Nephron progenitor cell (in vitro differentiated cells): ENCODE measurements around the gene NHP2.
A peak's percentile ranks its signal among the peaks of the same experiment; 100 is the strongest.
"Not testable (repeated sequence)": the region's sequence is repeated elsewhere in the genome, so short reads cannot be mapped to it uniquely, and the experiment has no call there.

Experiments used
- DNase-seq: peaks from one replicate; pipeline ENCODE4 v3.0.0; 2021
- H3K27ac Mint-ChIP-seq: 2 replicates; pipeline ENCODE4 v1.8.0; 2021; ENCODE audit warnings: mild to moderate bottlenecking, moderate library complexity, mixed read lengths
- H3K27me3 Mint-ChIP-seq: 2 replicates; pipeline ENCODE4 v1.8.0; 2021; ENCODE audit warnings: mild to moderate bottlenecking, low read depth, mixed read lengths; ENCODE audit not compliant: poor library complexity
- H3K36me3 Mint-ChIP-seq: 2 replicates; pipeline ENCODE4 v1.8.0; 2021; ENCODE audit warnings: low read depth, mixed read lengths
- H3K4me1 Mint-ChIP-seq: 2 replicates; pipeline ENCODE4 v1.8.0; 2021; ENCODE audit warnings: mixed read lengths
- H3K4me3 Mint-ChIP-seq: 2 replicates; pipeline ENCODE4 v1.8.0; 2021; ENCODE audit warnings: mild to moderate bottlenecking, moderate library complexity, mixed read lengths
- H3K9me3 Mint-ChIP-seq: 2 replicates; pipeline ENCODE4 v1.8.0; 2021; ENCODE audit warnings: mild to moderate bottlenecking, moderate library complexity, mixed read lengths
- CTCF ChIP-seq: fragments of 200-600 bp; sonication (generic); IDR thresholded peaks from 2 replicates; pipeline ENCODE4 v1.5.0; 2021; ENCODE audit warnings: antibody characterized with exemption

Gene NHP2

GRCh38 chr5:178131446-178131996, 22.2 kb downstream of the NHP2 start:
- Mint-ChIP-seq H3K36me3 (peaks cover 25% of the 10 kb centered on the region), H3K4me3 (peak overlapping the region; percentile 84), H3K4me1 (peaks cover 27% of the 10 kb centered on the region), H3K27me3 (no peaks in the 10 kb centered on the region), H3K9me3 (no peaks in the 10 kb centered on the region), H3K27ac (peak overlapping the region; percentile 49)
- DNase-seq = no peak
- TF ChIP-seq CTCF = no peak

- TF ChIP-seq CTCF = no peak
- Mint-ChIP-seq H3K9me3 (no peaks in the 10 kb centered on the region), H3K27me3 (no peaks in the 10 kb centered on the region), H3K4me3 (peak within 1 kb of the TSS; percentile 84), H3K36me3 (peaks cover 22% of the 10 kb centered on the region), H3K4me1 (peaks cover 31% of the 10 kb centered on the region), H3K27ac (peak within 1 kb of the TSS; percentile 49)
- DNase-seq = peak; percentile 87
These were observed 22.9 kb downstream of the NHP2 start, which contains the start of gene RMND5B for GRCh38 chr5:178130576-178131445. RMND5B (plus strand) TSS chr5:178131014; CDS start chr5:178138120, 7,106 bp downstream.

GRCh38 chr5:178130234-178130575, 23.5 kb downstream of the NHP2 start:
- peaks cover 17% of the 10 kb centered on the region for H3K36me3 Mint-ChIP-seq
- H3K4me1 Mint-ChIP-seq = peaks cover 37% of the 10 kb centered on the region
- DNase-seq, H3K9me3 Mint-ChIP-seq, H3K27me3 Mint-ChIP-seq: not testable (repeated sequence)
- H3K27ac Mint-ChIP-seq = peak overlapping the region; percentile 36
- peak overlapping the region; percentile 81 for H3K4me3 Mint-ChIP-seq

DNA sequence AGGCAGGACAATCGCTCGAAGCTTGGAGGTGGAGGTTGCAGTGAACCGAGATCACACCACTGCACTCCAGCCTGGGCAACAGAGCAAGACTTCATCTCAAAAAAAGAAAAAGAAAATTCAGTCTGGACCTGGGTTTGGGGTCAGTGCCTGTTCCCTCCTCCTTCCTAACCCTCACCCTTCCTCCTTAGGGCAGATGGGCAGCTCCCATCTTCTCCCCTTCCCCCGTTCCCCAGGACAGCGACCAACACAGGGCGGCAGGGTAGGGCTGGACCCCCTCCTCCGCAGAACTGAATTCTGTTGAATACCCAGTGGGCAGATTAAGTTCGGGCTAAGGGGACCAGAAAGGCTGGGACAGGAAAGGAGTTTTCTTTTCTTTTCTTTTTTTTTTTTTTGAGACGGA, 24.4 kb downstream of the NHP2 start:
- Mint-ChIP-seq H3K36me3 (peaks cover 11% of the 10 kb centered on the region), H3K27me3 (no peaks in the 10 kb centered on the region), H3K4me3 (no peak overlapping the region), H3K9me3 (no peaks in the 10 kb centered on the region), H3K4me1 (peaks cover 40% of the 10 kb centered on the region), H3K27ac (no peak overlapping the region)
- no peak for TF ChIP-seq CTCF
- no peak for DNase-seq

GRCh38 chr5:178127300-178128009, 26.2 kb downstream of the NHP2 start:
- not testable (repeated sequence) for H3K27me3 Mint-ChIP-seq, H3K36me3 Mint-ChIP-seq, H3K9me3 Mint-ChIP-seq, DNase-seq, H3K27ac Mint-ChIP-seq, H3K4me3 Mint-ChIP-seq
- peaks cover 45% of the 10 kb centered on the region for H3K4me1 Mint-ChIP-seq

- H3K9me3 Mint-ChIP-seq = no peaks in the 10 kb centered on the region
- peaks cover 2% of the 10 kb centered on the region for H3K27me3 Mint-ChIP-seq
- peaks cover 2% of the 10 kb centered on the region for H3K36me3 Mint-ChIP-seq
- no peak for DNase-seq
- no peak overlapping the region for H3K27ac Mint-ChIP-seq
- peaks cover 47% of the 10 kb centered on the region for H3K4me1 Mint-ChIP-seq
- TF ChIP-seq CTCF = no peak
- no peak overlapping the region for H3K4me3 Mint-ChIP-seq
These were observed 27.1 kb downstream of the NHP2 start for GRCh38 chr5:178126556-178126955.
